Measurements from ENCODE around the gene NPPB. TPM values are rescaled to one million over a fixed set of nuclear protein-coding genes. Genes with fewer than 3 reads are reported as not detected.

Gene NPPB
- total RNA-seq, 3 donors from 2014 or later = not detected

DNA sequence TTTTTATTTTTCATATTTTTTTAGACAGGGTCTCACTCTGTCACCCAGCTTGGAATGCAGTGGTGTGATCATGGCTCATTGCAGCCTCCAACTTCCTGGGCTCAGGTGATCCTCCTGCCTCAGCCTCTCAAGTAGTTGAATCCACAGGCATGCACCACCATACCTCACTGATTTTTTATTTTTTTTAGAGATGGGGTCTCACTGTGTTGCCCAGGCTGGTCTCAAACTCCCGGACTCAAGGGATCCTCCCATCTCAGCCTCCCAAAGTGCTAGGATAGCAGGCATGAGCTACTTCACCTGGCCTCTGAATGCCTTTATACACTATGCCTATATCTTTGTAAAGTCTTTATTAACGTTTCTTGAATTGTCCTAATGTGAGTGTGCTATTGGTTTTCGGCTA lies 10.4 kb upstream of the NPPB start:
- intact Hi-C loops (cut with DNase I; ENCODE audit: low total_unique reads) = no loop called here
- Histone ChIP-seq H3K27ac (no peak overlapping the region), H3K27me3 (no peaks in the 10 kb centered on the region), H3K4me3 (no peak overlapping the region), H3K9me3 (no peaks in the 10 kb centered on the region), H3K4me1 (no peaks in the 10 kb centered on the region), H3K36me3 (no peaks in the 10 kb centered on the region)
- DNase-seq (ENCODE audit: low spot score in 2 of 2) = no peak
- TF ChIP-seq POLR2AphosphoS5 (IDR thresholded peaks at IDR 0.05) (no peak), POLR2A (IDR thresholded peaks at IDR 0.05) (no peak)
- TF ChIP-seq, protein P1, sequence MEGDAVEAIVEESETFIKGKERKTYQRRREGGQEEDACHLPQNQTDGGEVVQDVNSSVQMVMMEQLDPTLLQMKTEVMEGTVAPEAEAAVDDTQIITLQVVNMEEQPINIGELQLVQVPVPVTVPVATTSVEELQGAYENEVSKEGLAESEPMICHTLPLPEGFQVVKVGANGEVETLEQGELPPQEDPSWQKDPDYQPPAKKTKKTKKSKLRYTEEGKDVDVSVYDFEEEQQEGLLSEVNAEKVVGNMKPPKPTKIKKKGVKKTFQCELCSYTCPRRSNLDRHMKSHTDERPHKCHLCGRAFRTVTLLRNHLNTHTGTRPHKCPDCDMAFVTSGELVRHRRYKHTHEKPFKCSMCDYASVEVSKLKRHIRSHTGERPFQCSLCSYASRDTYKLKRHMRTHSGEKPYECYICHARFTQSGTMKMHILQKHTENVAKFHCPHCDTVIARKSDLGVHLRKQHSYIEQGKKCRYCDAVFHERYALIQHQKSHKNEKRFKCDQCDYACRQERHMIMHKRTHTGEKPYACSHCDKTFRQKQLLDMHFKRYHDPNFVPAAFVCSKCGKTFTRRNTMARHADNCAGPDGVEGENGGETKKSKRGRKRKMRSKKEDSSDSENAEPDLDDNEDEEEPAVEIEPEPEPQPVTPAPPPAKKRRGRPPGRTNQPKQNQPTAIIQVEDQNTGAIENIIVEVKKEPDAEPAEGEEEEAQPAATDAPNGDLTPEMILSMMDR (IDR thresholded peaks at IDR 0.05) = no peak

DNA sequence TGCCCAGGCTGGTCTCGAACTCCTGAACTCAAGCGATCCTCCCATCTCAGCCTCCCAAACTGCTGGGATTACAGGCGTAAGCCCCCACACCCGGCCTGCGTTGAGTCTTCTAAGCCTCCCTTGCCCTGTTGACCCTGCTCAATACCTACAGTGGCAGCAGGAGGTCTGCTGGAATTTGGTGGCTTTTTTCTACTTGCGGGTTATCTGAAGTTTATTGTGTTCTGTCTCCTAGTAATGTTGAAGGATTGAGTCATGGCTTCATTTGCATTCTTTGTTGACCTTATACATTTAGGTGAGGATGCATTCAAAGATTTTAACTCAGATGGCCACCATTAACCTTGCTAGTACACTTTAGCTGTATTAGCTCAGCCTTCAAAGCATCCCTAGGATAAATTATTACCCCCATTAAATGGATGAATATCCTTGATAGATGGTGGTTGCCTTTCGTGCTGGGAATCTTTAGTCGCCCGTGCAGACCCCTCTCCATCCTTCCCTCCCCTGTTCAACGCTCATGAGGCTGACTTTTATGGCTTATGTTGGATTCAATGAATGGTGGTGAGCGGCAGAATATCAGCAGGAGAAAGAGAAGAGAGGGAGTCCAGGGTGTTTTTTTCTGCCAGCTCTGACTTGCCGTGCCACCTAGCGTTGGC lies 9.7 kb upstream of the NPPB start:
- TF ChIP-seq POLR2A (IDR thresholded peaks at IDR 0.05) (no peak), POLR2AphosphoS5 (IDR thresholded peaks at IDR 0.05) (no peak)
- TF ChIP-seq, protein P1 (IDR thresholded peaks at IDR 0.05) = no peak
- Histone ChIP-seq H3K27ac (no peak overlapping the region), H3K27me3 (no peaks in the 10 kb centered on the region), H3K36me3 (no peaks in the 10 kb centered on the region), H3K4me3 (no peak overlapping the region), H3K4me1 (no peaks in the 10 kb centered on the region), H3K9me3 (no peaks in the 10 kb centered on the region)
- intact Hi-C loops (cut with DNase I; ENCODE audit: low total_unique reads) = no loop called here
- no peak for DNase-seq (ENCODE audit: low spot score in 2 of 2)

DNA sequence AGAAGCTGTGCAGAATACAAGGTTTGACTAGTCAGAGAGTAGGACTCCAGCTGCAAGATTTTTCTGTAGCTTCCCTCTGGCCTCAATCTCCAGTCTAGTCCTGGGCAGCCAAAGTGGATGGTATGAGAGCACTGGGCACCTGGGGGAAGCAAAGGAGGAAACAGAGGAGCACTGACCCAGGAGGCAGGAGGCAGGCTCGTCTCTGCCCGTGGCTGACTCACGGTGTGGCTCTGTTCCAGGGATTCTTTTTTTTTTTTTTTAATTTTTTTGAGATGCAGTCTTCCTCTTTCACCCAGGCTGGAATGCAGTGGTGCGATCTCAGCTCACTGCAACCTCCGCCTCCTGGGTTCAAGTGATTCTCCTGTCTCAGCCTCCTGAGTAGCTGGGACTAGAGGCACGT lies 4.1 kb upstream of the NPPB start:
- Histone ChIP-seq H3K36me3 (no peaks in the 10 kb centered on the region), H3K27ac (no peak overlapping the region), H3K4me3 (no peak overlapping the region), H3K4me1 (no peaks in the 10 kb centered on the region), H3K9me3 (no peaks in the 10 kb centered on the region), H3K27me3 (peaks cover 0 to 28% of the 10 kb centered on the region in 2 donors)
- intact Hi-C loops (cut with DNase I; ENCODE audit: low total_unique reads) = no loop called here
- TF ChIP-seq POLR2A (IDR thresholded peaks at IDR 0.05) (no peak), POLR2AphosphoS5 (IDR thresholded peaks at IDR 0.05) (no peak)
- TF ChIP-seq, protein P1 (IDR thresholded peaks at IDR 0.05) = no peak
- no peak for DNase-seq (ENCODE audit: low spot score in 2 of 2)

DNA sequence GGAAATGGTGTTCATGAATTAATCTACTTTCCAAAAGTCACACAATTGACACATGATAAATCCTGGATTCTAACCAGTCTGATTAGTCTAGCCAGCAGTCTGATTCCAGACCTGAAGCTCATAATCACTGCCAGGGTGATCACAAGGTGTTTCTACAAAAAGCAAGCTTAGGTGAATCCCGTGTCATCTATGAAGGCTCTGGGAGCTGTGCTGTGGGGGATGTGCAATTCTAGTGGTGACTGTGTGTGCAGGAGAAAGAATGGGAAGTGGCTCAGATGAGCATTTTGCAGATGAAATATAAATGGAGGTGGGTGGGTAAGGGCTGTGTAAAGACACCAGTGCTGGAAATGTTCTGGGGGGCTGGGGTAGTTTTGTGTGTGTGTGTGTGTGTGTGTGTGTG lies 1.8 kb upstream of the NPPB start:
- H3K9me3 ChIP-seq = no peaks in the 10 kb centered on the region
- H3K36me3 ChIP-seq = no peaks in the 10 kb centered on the region
- intact Hi-C loops (cut with DNase I; ENCODE audit: low total_unique reads) = no loop called here

DNA sequence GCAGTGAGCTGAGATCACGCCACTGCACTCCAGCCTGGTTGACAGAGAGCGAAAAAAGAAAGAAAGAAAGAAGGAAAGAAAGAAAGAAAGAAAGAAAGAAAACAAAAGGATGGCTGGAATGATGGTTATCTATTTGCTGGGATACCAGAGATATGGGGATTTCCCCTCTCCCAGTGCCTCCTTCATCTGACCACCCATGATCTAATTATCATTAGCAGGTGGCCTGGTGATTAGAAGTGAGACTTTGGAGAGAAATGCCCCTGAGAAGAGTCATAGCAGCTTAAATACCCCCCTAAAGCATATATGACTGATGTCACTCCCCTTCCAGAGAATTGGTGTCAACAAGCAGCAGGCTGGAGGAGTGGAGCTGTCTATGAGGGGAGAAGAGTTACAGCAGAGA lies 1.3 kb upstream of the NPPB start:
- Histone ChIP-seq H3K9me3 (no peaks in the 10 kb centered on the region), H3K27ac (no peak overlapping the region), H3K4me1 (no peaks in the 10 kb centered on the region), H3K27me3 (peaks cover 0 to 46% of the 10 kb centered on the region in 2 donors), H3K36me3 (no peaks in the 10 kb centered on the region), H3K4me3 (no peak overlapping the region)
- TF ChIP-seq POLR2AphosphoS5 (IDR thresholded peaks at IDR 0.05) (no peak), POLR2A (IDR thresholded peaks at IDR 0.05) (no peak)
- TF ChIP-seq, protein P1 (IDR thresholded peaks at IDR 0.05) = no peak
- no peak for DNase-seq (ENCODE audit: low spot score in 2 of 2)
- intact Hi-C loops (cut with DNase I; ENCODE audit: low total_unique reads) = no loop called here

More for the DNA sequence above, 1.8 kb upstream of the NPPB start:
- Histone ChIP-seq H3K4me3 (no peak overlapping the region), H3K4me1 (no peaks in the 10 kb centered on the region), H3K27ac (no peak overlapping the region), H3K27me3 (peaks cover 0 to 46% of the 10 kb centered on the region in 2 donors)
- TF ChIP-seq POLR2AphosphoS5 (IDR thresholded peaks at IDR 0.05) = no peak
- TF ChIP-seq POLR2A (IDR thresholded peaks at IDR 0.05) = no peak
- TF ChIP-seq, protein P1 (IDR thresholded peaks at IDR 0.05) = no peak
- DNase-seq (ENCODE audit: low spot score in 2 of 2) = no peak

Measured in breast epithelium (tissue), 4 donors.